Naive thymus-derived CD4-positive, alpha-beta T cell (primary cell): ENCODE measurements around the gene TAF13. TPM values are rescaled to one million over a fixed set of nuclear protein-coding genes. Genes with fewer than 3 reads are reported as not detected.

Experiments used
- ATAC-seq: fragments of 150-1000 bp; cut with Tn5 transposase; 2 replicates; pipeline ENCODE4 v1.10.0; 2021; ENCODE audit warnings: mild to moderate bottlenecking, moderate library complexity
- CTCF ChIA-PET: fragments of 350-600 bp; sonication (Branson Sonifier 250); formaldehyde crosslinking; loops from one replicate; lab custom pipeline; 2021; ENCODE audit warnings: antibody characterized with exemption; lab: Charles Lee
- POLR2A ChIA-PET: fragments of 350-600 bp; sonication (Branson Sonifier 250); formaldehyde crosslinking; loops from one replicate; lab custom pipeline; 2021; ENCODE audit warnings: antibody characterized with exemption, inconsistent platforms; lab: Charles Lee
- DNase-seq, 9 donors: peaks; one replicate each; pipeline versions ENCODE4 v3.0.0 to v3.0.0-alpha.2; 2020 to 2022; ENCODE audit warnings: mixed read lengths in 1 of 9
- H3K27ac ChIP-seq: one replicate; pipeline ENCODE4 v1.7.0; 2013; ENCODE audit warnings: mild to moderate bottlenecking, low read depth, low read length, moderate library complexity
- H3K27me3 ChIP-seq, 2 donors: one replicate each; pipeline ENCODE4 v1.7.0; 2013; ENCODE audit warnings: low read length in 2 of 2, mild to moderate bottlenecking in 2 of 2, moderate library complexity in 2 of 2; ENCODE audit not compliant: control insufficient read depth in 2 of 2, insufficient read depth in 2 of 2
- H3K36me3 ChIP-seq, 3 experiments: 1 replicate in 2 of 3; 2 replicates in 1 of 3; pipeline ENCODE4 v1.7.0; 2013; ENCODE audit warnings: low read length in 3 of 3, mild to moderate bottlenecking in 3 of 3, moderate library complexity in 1 of 3; ENCODE audit not compliant: insufficient read depth in 3 of 3, control insufficient read depth in 2 of 3
- H3K4me1 ChIP-seq, 2 donors: one replicate each; pipeline ENCODE4 v1.7.0; 2013; ENCODE audit warnings: low read length in 2 of 2, mild to moderate bottlenecking in 2 of 2, moderate library complexity in 1 of 2; ENCODE audit not compliant: control insufficient read depth in 2 of 2, insufficient read depth in 2 of 2
- H3K4me3 ChIP-seq: 2 replicates; pipeline ENCODE4 v1.7.0; 2013; ENCODE audit warnings: mild to moderate bottlenecking, low read length
- H3K9me3 ChIP-seq, 3 experiments: 1 replicate in 2 of 3; 2 replicates in 1 of 3; pipeline ENCODE4 v1.7.0; 2013; ENCODE audit warnings: low read length in 3 of 3; ENCODE audit not compliant: control insufficient read depth in 2 of 3
- H3K27ac Mint-ChIP-seq, 9 donors: one replicate each; pipeline ENCODE4 v1.8.0; 2020 to 2022; ENCODE audit warnings: mixed read lengths in 9 of 9, mild to moderate bottlenecking in 8 of 9, moderate library complexity in 5 of 9, inconsistent platforms in 2 of 9
- H3K27me3 Mint-ChIP-seq, 5 donors: one replicate each; pipeline ENCODE4 v1.8.0; 2021 to 2022; ENCODE audit warnings: mixed read lengths in 5 of 5, mild to moderate bottlenecking in 1 of 5
- H3K36me3 Mint-ChIP-seq, 5 donors: one replicate each; pipeline ENCODE4 v1.8.0; 2020 to 2022; ENCODE audit warnings: mixed read lengths in 5 of 5, mild to moderate bottlenecking in 3 of 5, inconsistent platforms in 1 of 5
- H3K4me1 Mint-ChIP-seq, 7 donors: one replicate each; pipeline ENCODE4 v1.8.0; 2020 to 2022; ENCODE audit warnings: mixed read lengths in 7 of 7, mild to moderate bottlenecking in 3 of 7, inconsistent platforms in 1 of 7
- H3K4me3 Mint-ChIP-seq, 10 donors: one replicate each; pipeline ENCODE4 v1.8.0; 2020 to 2022; ENCODE audit warnings: mild to moderate bottlenecking in 10 of 10, mixed read lengths in 10 of 10, moderate library complexity in 6 of 10, inconsistent platforms in 2 of 10
- H3K9me3 Mint-ChIP-seq, 11 donors: one replicate each; pipeline ENCODE4 v1.8.0; 2020 to 2022; ENCODE audit warnings: mixed read lengths in 11 of 11, mild to moderate bottlenecking in 4 of 11, inconsistent platforms in 1 of 11, moderate library complexity in 1 of 11
- intact Hi-C, 2 donors: fragments of 100-400 bp; cut with micrococcal nuclease; formaldehyde crosslinking; loops; one replicate each; pipeline ENCODE4 v1.15.1; 2023
- polyA plus RNA-seq, 2 donors: library from polyadenylated mRNA; unstranded; fragments of 300-500 nt; fragmentation: Illumina TruSeq; gene quantifications; one replicate each; pipeline ENCODE4 v1.2.3, GENCODE V29; 2021
- total RNA-seq, 6 experiments: library from RNA in 5 of 6; stranded (reverse) in 5 of 6; gene quantifications; 1 replicate in 5 of 6; 2 replicates in 1 of 6; pipeline ENCODE4 v1.2.3 and lab custom pipeline; 2021 to 2026

The TAF13 gene
- total and polyA plus RNA-seq, 7 experiments from 2014 or later, result 0.77 to 23.6 (median 11.0) TPM

DNA sequence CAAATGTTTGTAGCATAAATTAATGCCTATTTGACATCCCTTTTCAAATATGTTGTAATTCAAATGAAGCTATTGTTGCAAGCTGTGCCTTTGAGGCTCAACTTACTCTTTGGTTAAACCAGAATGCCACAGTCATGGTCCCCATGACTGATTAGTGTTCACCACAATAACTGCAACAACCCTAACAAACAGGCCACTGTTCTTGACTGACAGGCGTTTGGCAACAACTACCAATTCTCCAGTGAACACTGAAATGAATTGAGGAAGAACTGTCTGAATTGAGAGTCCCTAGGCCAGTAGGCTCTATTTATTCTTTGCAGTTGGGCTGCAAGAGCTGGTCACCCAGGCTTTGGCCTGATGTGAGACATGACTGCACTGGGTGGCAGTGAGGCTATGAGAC lies 8.1 kb upstream of the TAF13 start:
- Histone ChIP-seq H3K9me3 (no peaks in the 10 kb centered on the region), H3K27ac (no peak overlapping the region), H3K4me1 (no peaks in the 10 kb centered on the region), H3K4me3 (no peak overlapping the region), H3K27me3 (no peaks in the 10 kb centered on the region), H3K36me3 (no peaks in the 10 kb centered on the region)
- intact Hi-C loops, result no loop called here
- no peak overlapping the region for H3K4me3 Mint-ChIP-seq
- H3K9me3 Mint-ChIP-seq, result peaks cover 0 to 2% (median 0%) of the 10 kb centered on the region in 11 donors
- no peak overlapping the region for H3K27ac Mint-ChIP-seq
- H3K36me3 Mint-ChIP-seq, result no peaks in the 10 kb centered on the region
- ATAC-seq (no peak), DNase-seq (no peak)
- POLR2A ChIA-PET, result interaction anchor here (0.7 to 3.4 kb wide), 2 partner anchors 9 to 16 kb away, joined by 3 to 19 read pairs; no protein-coding TSS in a partner anchor
- H3K27me3 Mint-ChIP-seq, result no peaks in the 10 kb centered on the region
- peaks cover 0 to under 1% (median 0%) of the 10 kb centered on the region in 7 donors for H3K4me1 Mint-ChIP-seq
- CTCF ChIA-PET, result no interaction called here

DNA sequence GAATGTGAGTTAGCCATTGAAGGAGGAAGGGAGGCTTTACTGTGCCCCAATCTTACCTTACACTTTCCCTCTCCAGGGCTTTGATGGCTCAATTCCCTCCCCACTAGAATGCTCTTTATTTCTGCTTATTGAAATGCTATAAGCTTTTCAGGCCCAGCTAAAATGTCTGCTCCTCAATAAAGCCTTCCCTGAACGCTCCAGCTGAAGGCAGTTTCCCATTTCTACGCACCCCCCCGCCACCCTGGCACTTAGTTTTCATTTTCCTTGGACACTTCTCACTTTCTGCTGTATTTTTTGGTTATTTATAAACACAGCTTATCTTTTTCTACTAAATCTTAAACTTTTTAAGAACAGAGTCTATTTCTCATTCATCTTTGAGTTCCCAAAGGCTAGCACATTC lies 7.7 kb upstream of the TAF13 start:
- Histone ChIP-seq H3K27me3 (no peaks in the 10 kb centered on the region), H3K9me3 (no peaks in the 10 kb centered on the region), H3K36me3 (no peaks in the 10 kb centered on the region), H3K4me3 (no peak overlapping the region), H3K4me1 (no peaks in the 10 kb centered on the region), H3K27ac (no peak overlapping the region)
- Mint-ChIP-seq H3K9me3 (peaks cover 0 to 2% (median 0%) of the 10 kb centered on the region in 11 donors), H3K4me1 (no peaks in the 10 kb centered on the region), H3K36me3 (no peaks in the 10 kb centered on the region), H3K27ac (no peak overlapping the region), H3K4me3 (no peak overlapping the region), H3K27me3 (no peaks in the 10 kb centered on the region)
- intact Hi-C loops, result no loop called here
- ChIA-PET POLR2A (interaction anchor here (3.4 kb wide), 1 partner anchor 17 kb away, joined by 19 read pairs; no protein-coding TSS in a partner anchor), CTCF (no interaction called here)
- no peak for DNase-seq
- no peak for ATAC-seq

GRCh38 chr1:109080441-109081082 lies 4.8 kb upstream of the TAF13 start:
- intact Hi-C loops, result no loop called here
- H3K27ac ChIP-seq, result no peak overlapping the region
- H3K4me1 ChIP-seq, result no peaks in the 10 kb centered on the region
- CTCF ChIA-PET, result no interaction called here
- no peaks in the 10 kb centered on the region for H3K27me3 ChIP-seq
- no peaks in the 10 kb centered on the region for H3K27me3 Mint-ChIP-seq
- no peak overlapping the region for H3K27ac Mint-ChIP-seq
- H3K4me3 ChIP-seq, result no peak overlapping the region
- H3K36me3 Mint-ChIP-seq, result no peaks in the 10 kb centered on the region
- POLR2A ChIA-PET, result no interaction called here
- no peak overlapping the region for H3K4me3 Mint-ChIP-seq
- no peaks in the 10 kb centered on the region for H3K36me3 ChIP-seq
- H3K9me3 ChIP-seq, result no peaks in the 10 kb centered on the region
- H3K9me3 Mint-ChIP-seq, result no peaks in the 10 kb centered on the region
- DNase-seq (no peak), ATAC-seq (no peak)
- H3K4me1 Mint-ChIP-seq, result peaks cover 0 to 12% (median 7%) of the 10 kb centered on the region in 7 donors

- no peaks in the 10 kb centered on the region for H3K9me3 Mint-ChIP-seq
- CTCF ChIA-PET, result no interaction called here
- POLR2A ChIA-PET, result interaction anchor here (0.5 to 3.8 kb wide), 2 partner anchors 21 kb away, joined by 3 to 59 read pairs; no protein-coding TSS in a partner anchor
Observed at GRCh38 chr1:109079240-109079622, 3.4 kb upstream of the TAF13 start.

GRCh38 chr1:109078317-109078716 lies 2.5 kb upstream of the TAF13 start:
- no peaks in the 10 kb centered on the region for H3K27me3 Mint-ChIP-seq
- Histone ChIP-seq H3K9me3 (no peaks in the 10 kb centered on the region), H3K4me1 (peaks cover 5 to 8% of the 10 kb centered on the region in 2 donors), H3K36me3 (no peaks in the 10 kb centered on the region), H3K27me3 (no peaks in the 10 kb centered on the region), H3K4me3 (no peak overlapping the region), H3K27ac (no peak overlapping the region)
- H3K9me3 Mint-ChIP-seq, result no peaks in the 10 kb centered on the region
- peaks cover 11 to 27% (median 20%) of the 10 kb centered on the region in 7 donors for H3K4me1 Mint-ChIP-seq
- peaks cover 0 to 7% (median 0%) of the 10 kb centered on the region in 5 donors for H3K36me3 Mint-ChIP-seq
- no peak for ATAC-seq
- no peak for DNase-seq
- no peak overlapping the region for H3K27ac Mint-ChIP-seq
- POLR2A ChIA-PET, result interaction anchor here (0.7 to 3.8 kb wide), 2 partner anchors 12 to 22 kb away, joined by 3 to 59 read pairs; no protein-coding TSS in a partner anchor
- intact Hi-C loops, result no loop called here
- H3K4me3 Mint-ChIP-seq, result no peak overlapping the region
- CTCF ChIA-PET, result interaction anchor here (0.6 kb wide), 1 partner anchor 577 kb away, joined by 4 read pairs; no protein-coding TSS in a partner anchor

More at GRCh38 chr1:109079240-109079622, 3.4 kb upstream of the TAF13 start:
- Mint-ChIP-seq H3K27ac (no peak overlapping the region), H3K4me1 (peaks cover 8 to 25% (median 19%) of the 10 kb centered on the region in 7 donors), H3K36me3 (peaks cover 0 to 1% (median 0%) of the 10 kb centered on the region in 5 donors), H3K4me3 (no peak overlapping the region), H3K27me3 (no peaks in the 10 kb centered on the region)
- intact Hi-C loops, result no loop called here
- ATAC-seq (no peak), DNase-seq (no peak)
- Histone ChIP-seq H3K4me3 (no peak overlapping the region), H3K27ac (no peak overlapping the region), H3K36me3 (no peaks in the 10 kb centered on the region), H3K4me1 (peaks cover 5 to 8% of the 10 kb centered on the region in 2 donors), H3K27me3 (no peaks in the 10 kb centered on the region), H3K9me3 (no peaks in the 10 kb centered on the region)

GRCh38 chr1:109069294-109069693 lies 6.5 kb downstream of the TAF13 start:
- peak overlapping the region in 1 of 9 donors; percentile 41 for H3K27ac Mint-ChIP-seq
- CTCF ChIA-PET, result interaction anchor here (0.6 kb wide), 2 partner anchors 21 to 103 kb away, joined by 3 read pairs; partner anchors contain the start of gene TMEM167B
- no peak overlapping the region for H3K4me3 Mint-ChIP-seq
- no peak overlapping the region for H3K4me3 ChIP-seq
- no peaks in the 10 kb centered on the region for H3K27me3 ChIP-seq
- peaks cover 2 to 13% (median 8%) of the 10 kb centered on the region in 7 donors for H3K4me1 Mint-ChIP-seq
- H3K27ac ChIP-seq, result no peak overlapping the region
- no peak for DNase-seq
- POLR2A ChIA-PET, result interaction anchor here (0.6 to 0.7 kb wide), 2 partner anchors 31 to 106 kb away, joined by 3 to 4 read pairs; partner anchors contain the start of gene CLCC1
- intact Hi-C loops, result no loop called here
- no peaks in the 10 kb centered on the region for H3K4me1 ChIP-seq
- H3K36me3 ChIP-seq, result peaks cover 0 to 21% (median 0%) of the 10 kb centered on the region in 3 experiments
- H3K36me3 Mint-ChIP-seq, result peaks cover 5 to 36% (median 18%) of the 10 kb centered on the region in 5 donors
- no peak for ATAC-seq
- H3K27me3 Mint-ChIP-seq, result no peaks in the 10 kb centered on the region
- no peaks in the 10 kb centered on the region for H3K9me3 Mint-ChIP-seq
- no peaks in the 10 kb centered on the region for H3K9me3 ChIP-seq
